Vagina (tissue), 2 donors: Measurements from ENCODE around the gene CRTC2. TPM values are rescaled to one million over a fixed set of nuclear protein-coding genes. Genes with fewer than 3 reads are reported as not detected.

Source experiments
- DNase-seq, 2 donors: peaks; one replicate each; pipeline ENCODE4 v3.0.0-alpha.2; 2017; ENCODE audit errors: extremely low spot score in 2 of 2
- H3K27ac ChIP-seq: fragments of 200-600 bp; sonication (generic); one replicate; pipeline ENCODE4 v1.5.1; 2019
- H3K27me3 ChIP-seq: fragments of 200-600 bp; sonication (generic); one replicate; pipeline ENCODE4 v1.5.1; 2019
- H3K36me3 ChIP-seq, 2 donors: fragments of 200-600 bp; sonication (generic); one replicate each; pipeline ENCODE4 v1.5.1; 2017 to 2019
- H3K4me1 ChIP-seq: fragments of 200-600 bp; sonication (generic); one replicate; pipeline ENCODE4 v1.5.1; 2019
- H3K4me3 ChIP-seq, 2 donors: fragments of 200-600 bp; sonication (generic); 1 replicate in 1 of 2; 2 replicates in 1 of 2; pipeline ENCODE4 v1.5.1; 2016 to 2019
- H3K9me3 ChIP-seq: fragments of 200-600 bp; sonication (generic); one replicate; pipeline ENCODE4 v1.5.1; 2019
- CTCF ChIP-seq, 3 experiments: fragments of 450-650 bp in 2 of 3; fragments of 200-600 bp in 1 of 3; sonication (generic) in 1 of 3; IDR thresholded peaks; one replicate each; pipeline ENCODE4 v1.5.1; 2017 to 2019; ENCODE audit warnings: antibody characterized with exemption in 3 of 3, mild to moderate bottlenecking in 2 of 3, moderate library complexity in 2 of 3
- POLR2A ChIP-seq, 2 donors: fragments of 450-650 bp; IDR thresholded peaks; one replicate each; pipeline ENCODE4 v1.6.1; 2017; ENCODE audit warnings: antibody characterized with exemption in 2 of 2, mild to moderate bottlenecking in 2 of 2, moderate library complexity in 2 of 2
- POLR2AphosphoS5 ChIP-seq, 2 donors: sonication (generic); formaldehyde crosslinking; IDR thresholded peaks; one replicate each; pipeline ENCODE4 v1.9.0; 2017; ENCODE audit warnings: antibody characterized with exemption in 2 of 2, mild to moderate bottlenecking in 2 of 2, low read depth in 1 of 2; ENCODE audit not compliant: insufficient read depth in 1 of 2
- intact Hi-C: fragments of 100-400 bp; cut with DNase I; formaldehyde crosslinking; loops from one replicate; pipeline ENCODE4 v1.15.1; 2023
- total RNA-seq: library from RNA; depleted of rRNA; stranded (reverse); fragments of >200 nt; gene quantifications from one replicate; pipeline ENCODE4 v1.2.3, GENCODE V29; 2016

Gene CRTC2
- total RNA-seq, 1 donor from 2014 or later = 19.2 TPM

- TF ChIP-seq POLR2AphosphoS5 (IDR thresholded peaks at IDR 0.05; ENCODE audit: insufficient read depth in 1 of 2, low read depth in 1 of 2) = no peak
- TF ChIP-seq POLR2A (IDR thresholded peaks at IDR 0.05) = no peak
- TF ChIP-seq CTCF (IDR thresholded peaks at IDR 0.05) = no peak
- Histone ChIP-seq H3K27me3 (no peaks in the 10 kb centered on the region), H3K9me3 (no peaks in the 10 kb centered on the region), H3K4me1 (peaks cover 27% of the 10 kb centered on the region), H3K27ac (peak overlapping the region; percentile 99), H3K36me3 (peaks cover 0 to 50% of the 10 kb centered on the region in 2 donors), H3K4me3 (peak overlapping the region in 1 of 2 donors; percentile 4)
- intact Hi-C loops = loop anchor here (10.0 kb wide), 1 partner anchor 149 kb away; no protein-coding TSS in a partner anchor
- DNase-seq = no peak
Observed at GRCh38 chr1:153944005-153944826, 14.2 kb downstream of the CRTC2 start.

- H3K9me3 ChIP-seq = no peaks in the 10 kb centered on the region
- intact Hi-C loops = loop anchor here (10.0 kb wide), 1 partner anchor 148 kb away; no protein-coding TSS in a partner anchor
Observed at GRCh38 chr1:153942766-153943549, 15.5 kb downstream of the CRTC2 start.

GRCh38 chr1:153941826-153942725, 16.3 kb downstream of the CRTC2 start:
- Histone ChIP-seq H3K36me3 (peaks cover 0 to 41% of the 10 kb centered on the region in 2 donors), H3K4me3 (no peak overlapping the region)
- no peak for TF ChIP-seq POLR2AphosphoS5 (IDR thresholded peaks at IDR 0.05; ENCODE audit: insufficient read depth in 1 of 2, low read depth in 1 of 2)
- TF ChIP-seq POLR2A (IDR thresholded peaks at IDR 0.05) = no peak
- TF ChIP-seq CTCF (IDR thresholded peaks at IDR 0.05) = no peak

More at GRCh38 chr1:153942766-153943549, 15.5 kb downstream of the CRTC2 start:
- Histone ChIP-seq H3K27ac (no peak overlapping the region), H3K4me1 (peaks cover 27% of the 10 kb centered on the region), H3K36me3 (peaks cover 0 to 38% of the 10 kb centered on the region in 2 donors), H3K27me3 (no peaks in the 10 kb centered on the region), H3K4me3 (no peak overlapping the region)
- DNase-seq = no peak
- no peak for TF ChIP-seq POLR2A (IDR thresholded peaks at IDR 0.05)
- no peak for TF ChIP-seq POLR2AphosphoS5 (IDR thresholded peaks at IDR 0.05; ENCODE audit: insufficient read depth in 1 of 2, low read depth in 1 of 2)
- no peak for TF ChIP-seq CTCF (IDR thresholded peaks at IDR 0.05)

GRCh38 chr1:153940756-153941155, 17.7 kb downstream of the CRTC2 start:
- H3K27me3 ChIP-seq = no peaks in the 10 kb centered on the region
- intact Hi-C loops = loop anchor here (10.0 kb wide), 1 partner anchor 146 kb away; no protein-coding TSS in a partner anchor
- H3K27ac ChIP-seq = no peak overlapping the region
- H3K4me1 ChIP-seq = peaks cover 20% of the 10 kb centered on the region
- TF ChIP-seq CTCF (IDR thresholded peaks at IDR 0.05) (no peak), POLR2AphosphoS5 (IDR thresholded peaks at IDR 0.05; ENCODE audit: insufficient read depth in 1 of 2, low read depth in 1 of 2) (no peak), POLR2A (IDR thresholded peaks at IDR 0.05) (no peak)
- peaks cover 0 to 52% of the 10 kb centered on the region in 2 donors for H3K36me3 ChIP-seq
- no peaks in the 10 kb centered on the region for H3K9me3 ChIP-seq
- H3K4me3 ChIP-seq = no peak overlapping the region
- DNase-seq = no peak

More at GRCh38 chr1:153941826-153942725, 16.3 kb downstream of the CRTC2 start:
- H3K4me1 ChIP-seq = peaks cover 25% of the 10 kb centered on the region
- intact Hi-C loops = loop anchor here (10.0 kb wide), 1 partner anchor 147 kb away; no protein-coding TSS in a partner anchor
- H3K27ac ChIP-seq = no peak overlapping the region
- no peaks in the 10 kb centered on the region for H3K27me3 ChIP-seq
- H3K9me3 ChIP-seq = no peaks in the 10 kb centered on the region
- DNase-seq = no peak
